IMR-90 (cell line): ENCODE data around the gene DNAH3. TPM values are rescaled to one million over a fixed set of nuclear protein-coding genes. Genes with fewer than 3 reads are reported as not detected.

ENCODE experiments used
- ATAC-seq: fragments of 200-7000 bp; cut with Tn5 transposase; 2 replicates; pipeline ENCODE4 v1.9.1; 2020; ENCODE audit warnings: low read depth, mild to moderate bottlenecking, moderate library complexity
- BruUV-seq: library from RNA; stranded (reverse); fragments of 400-500 nt; replicated peaks from 2 replicates; lab custom pipeline; 2021; lab: Mats Ljungman, UMichigan
- CTCF ChIA-PET: fragments of 300-600 bp; formaldehyde crosslinking; extraction: SDS; loops from one replicate; lab custom pipeline; 2021; ENCODE audit warnings: antibody characterized with exemption; lab: Yijun Ruan, JAX
- POLR2A ChIA-PET: fragments of 300-600 bp; sonication (Branson Sonifier 250); formaldehyde crosslinking; loops from one replicate; lab custom pipeline; 2022; ENCODE audit warnings: antibody characterized with exemption; ENCODE audit not compliant: unreplicated experiment; lab: Charles Lee
- DNase-seq: peaks from one replicate; pipeline ENCODE4 v3.0.0; 2013
- H2AFZ ChIP-seq: replicated peaks from 2 replicates; pipeline ENCODE3; 2013; ENCODE audit warnings: low read length, mild to moderate bottlenecking; ENCODE audit not compliant: poor library complexity
- H2AK5ac ChIP-seq: 2 replicates; pipeline ENCODE4 v1.6.1; 2013; ENCODE audit warnings: low read depth, low read length, inconsistent platforms
- H2AK9ac ChIP-seq: replicated peaks from 2 replicates; pipeline ENCODE3; 2013; ENCODE audit warnings: mild to moderate bottlenecking, low read depth, low read length, moderate library complexity; ENCODE audit not compliant: poor library complexity
- H2BK120ac ChIP-seq: 2 replicates; pipeline ENCODE4 v1.6.1; 2013; ENCODE audit warnings: low read depth, low read length, inconsistent platforms
- H2BK15ac ChIP-seq: 3 replicates; pipeline ENCODE4 v1.6.1; 2013; ENCODE audit warnings: low read depth, low read length, inconsistent platforms
- H2BK20ac ChIP-seq: 2 replicates; pipeline ENCODE4 v1.6.1; 2013; ENCODE audit warnings: low read depth, mild to moderate bottlenecking, inconsistent platforms, low read length, moderate library complexity
- H2BK5ac ChIP-seq: 2 replicates; pipeline ENCODE4 v1.6.1; 2013; ENCODE audit warnings: mild to moderate bottlenecking, low read depth, low read length, inconsistent platforms; ENCODE audit not compliant: poor library complexity, severe bottlenecking
- H3K14ac ChIP-seq: replicated peaks from 2 replicates; pipeline ENCODE4 v1.6.1; 2013; ENCODE audit warnings: low read depth, low read length, inconsistent platforms
- H3K18ac ChIP-seq: 2 replicates; pipeline ENCODE4 v1.6.1; 2013; ENCODE audit warnings: low read depth, low read length, control low read depth
- H3K23ac ChIP-seq: 2 replicates; pipeline ENCODE4 v1.6.1; 2013; ENCODE audit warnings: low read depth, low read length, inconsistent platforms
- H3K27ac ChIP-seq: 2 replicates; pipeline ENCODE4 v1.5.1; 2013; ENCODE audit warnings: mild to moderate bottlenecking, control low read depth, low read length; ENCODE audit not compliant: insufficient read depth
- H3K27me3 ChIP-seq: 2 replicates; pipeline ENCODE4 v1.6.1; 2013; ENCODE audit warnings: low read length; ENCODE audit not compliant: control insufficient read depth, insufficient read depth
- H3K36me3 ChIP-seq: 2 replicates; pipeline ENCODE4 v1.6.1; 2013; ENCODE audit warnings: low read length, mixed read lengths; ENCODE audit not compliant: control insufficient read depth, insufficient read depth
- H3K4ac ChIP-seq: 2 replicates; pipeline ENCODE4 v1.6.1; 2013; ENCODE audit warnings: low read depth, low read length, inconsistent platforms
- H3K4me1 ChIP-seq: 2 replicates; pipeline ENCODE4 v1.6.1; 2013; ENCODE audit warnings: low read length, mixed read lengths; ENCODE audit not compliant: control insufficient read depth, insufficient read depth
- H3K4me2 ChIP-seq: 2 replicates; pipeline ENCODE4 v1.6.1; 2013; ENCODE audit warnings: low read depth, mild to moderate bottlenecking, control low read depth, low read length, moderate library complexity
- H3K4me3 ChIP-seq: 2 replicates; pipeline ENCODE4 v1.5.1; 2013; ENCODE audit warnings: low read depth, mild to moderate bottlenecking, control low read depth, low read length, moderate library complexity; ENCODE audit not compliant: insufficient read depth
- H3K56ac ChIP-seq: 2 replicates; pipeline ENCODE4 v1.6.1; 2013; ENCODE audit warnings: low read length, inconsistent platforms; ENCODE audit not compliant: insufficient read depth; ENCODE audit errors: extremely low read depth
- H3K79me1 ChIP-seq, 2 experiments: 2 replicates each; pipeline ENCODE4 v1.6.1; 2013; ENCODE audit warnings: low read length in 2 of 2, inconsistent platforms in 1 of 2, low read depth in 1 of 2
- H3K9ac ChIP-seq: 2 replicates; pipeline ENCODE4 v1.6.1; 2013; ENCODE audit warnings: low read depth, low read length, control low read depth
- H3K9me1 ChIP-seq: 2 replicates; pipeline ENCODE4 v1.6.1; 2013; ENCODE audit warnings: low read length, inconsistent platforms; ENCODE audit not compliant: insufficient read depth
- H3K9me3 ChIP-seq: 2 replicates; pipeline ENCODE4 v1.6.1; 2013; ENCODE audit warnings: low read length; ENCODE audit not compliant: control insufficient read depth, insufficient read depth
- H4K20me1 ChIP-seq: 2 replicates; pipeline ENCODE4 v1.6.1; 2013; ENCODE audit warnings: low read length, inconsistent platforms; ENCODE audit not compliant: insufficient read depth
- H4K5ac ChIP-seq: 2 replicates; pipeline ENCODE4 v1.6.1; 2013; ENCODE audit warnings: mild to moderate bottlenecking, low read depth, low read length, control low read depth
- H4K8ac ChIP-seq, 2 experiments: 2 replicates each; pipeline ENCODE4 v1.6.1; 2013; ENCODE audit warnings: low read depth in 2 of 2, low read length in 2 of 2, control low read depth in 1 of 2, inconsistent platforms in 1 of 2
- H4K91ac ChIP-seq: 2 replicates; pipeline ENCODE4 v1.6.1; 2013; ENCODE audit warnings: low read depth, low read length, inconsistent platforms; ENCODE audit not compliant: insufficient read depth
- POLR2A ChIP-seq: IDR thresholded peaks from 2 replicates; pipeline ENCODE4 v1.6.1; 2012; ENCODE audit warnings: mild to moderate bottlenecking, low read depth, low read length
- WGBS, 2 experiments: methylation state at CpG; one replicate each; pipeline versions ENCODE4 v1.1.5 to v1.1.7; 2013; ENCODE audit warnings: missing lambda C conversion rate in 2 of 2; ENCODE audit not compliant: insufficient read length in 1 of 2; ENCODE audit errors: extremely low coverage in 2 of 2; 5-methylcytosine and 5-hydroxymethylcytosine counted together
- dilution Hi-C: fragments of 300-500 bp; cut with HindIII; formaldehyde crosslinking; loops from one replicate; pipeline ENCODE4 v1.14.3; 2018; ENCODE audit warnings: low sequenced_read_pairs; ENCODE audit not compliant: unreplicated experiment
- in situ Hi-C: fragments of 300-500 bp; cut with MboI; formaldehyde crosslinking; loops from 3 replicates; pipeline ENCODE4 v1.14.3; 2019; ENCODE audit warnings: low sequenced_read_pairs, inconsistent platforms, mixed read lengths
- intact Hi-C: fragments of 100-400 bp; cut with micrococcal nuclease; formaldehyde crosslinking; loops from 2 replicates; pipeline ENCODE4 v1.10.0; 2022
- polyA plus RNA-seq, 3 experiments: library from polyadenylated mRNA; depleted of rRNA; stranded (reverse); fragments of >200 nt; gene quantifications; 2 replicates each; pipeline ENCODE4 v1.2.3, GENCODE V29; 2012; ENCODE audit warnings: low replicate concordance in 1 of 3
- total RNA-seq: library from RNA; depleted of rRNA; stranded (reverse); fragments of >200 nt; gene quantifications from 2 replicates; pipeline ENCODE4 v1.2.3, GENCODE V29; 2012

DNAH3 gene
- total and polyA plus RNA-seq, 2 of the 4 experiments (the other 2 are of a cell fraction) = not detected

GRCh38 chr16:21088143-21088542 is 62.5 kb downstream of the DNAH3 start:
- Histone ChIP-seq H3K23ac (no peak overlapping the region), H3K4me3 (no peak overlapping the region), H3K4me1 (no peaks in the 10 kb centered on the region), H3K27ac (no peak overlapping the region), H3K79me1 (no peaks in the 10 kb centered on the region), H4K5ac (no peak overlapping the region; the same call in 1 of the 2 replicates), H3K36me3 (no peaks in the 10 kb centered on the region), H2BK20ac (no peak overlapping the region), H4K20me1 (no peaks in the 10 kb centered on the region), H2AFZ (no peak overlapping the region), H2AK9ac (no peak overlapping the region), H3K18ac (peak overlapping the region; percentile 33; the same call in 1 of the 2 replicates), H3K9ac (no peak overlapping the region), H3K4me2 (no peak overlapping the region), H3K9me1 (no peaks in the 10 kb centered on the region), H3K4ac (no peak overlapping the region), H2BK15ac (no peak overlapping the region), H2BK5ac (peak overlapping the region; percentile 28), H2AK5ac (no peak overlapping the region), H3K27me3 (no peaks in the 10 kb centered on the region), H4K8ac (no peak overlapping the region), H2BK120ac (no peak overlapping the region), H4K91ac (no peak overlapping the region), H3K14ac (no peak overlapping the region), H3K56ac (no peak overlapping the region), H3K9me3 (no peaks in the 10 kb centered on the region)
- WGBS, 2 experiments = no CpG with 5 or more reads among the region's 3 CpGs
- in situ Hi-C loops (loop anchor here (5.0 kb wide), 1 partner anchor 236 kb away; no protein-coding TSS in a partner anchor), intact Hi-C loops (loop anchor here (2.0 kb wide), 1 partner anchor 187 kb away; the partner anchor contains the start of genes DCUN1D3 and LYRM1), dilution Hi-C loops (no loop called here)
- BruUV-seq = no TSS peak
- no peak for ATAC-seq
- no peak for DNase-seq
- CTCF ChIA-PET = interaction anchor here (0.5 to 1.3 kb wide), 2 partner anchors 136 to 238 kb away, joined by 7 read pairs; no protein-coding TSS in a partner anchor
- TF ChIP-seq POLR2A = no peak
- POLR2A ChIA-PET = no interaction called here
